ENCODE measurements around the gene ADAM19.

ADAM19 gene

DNA sequence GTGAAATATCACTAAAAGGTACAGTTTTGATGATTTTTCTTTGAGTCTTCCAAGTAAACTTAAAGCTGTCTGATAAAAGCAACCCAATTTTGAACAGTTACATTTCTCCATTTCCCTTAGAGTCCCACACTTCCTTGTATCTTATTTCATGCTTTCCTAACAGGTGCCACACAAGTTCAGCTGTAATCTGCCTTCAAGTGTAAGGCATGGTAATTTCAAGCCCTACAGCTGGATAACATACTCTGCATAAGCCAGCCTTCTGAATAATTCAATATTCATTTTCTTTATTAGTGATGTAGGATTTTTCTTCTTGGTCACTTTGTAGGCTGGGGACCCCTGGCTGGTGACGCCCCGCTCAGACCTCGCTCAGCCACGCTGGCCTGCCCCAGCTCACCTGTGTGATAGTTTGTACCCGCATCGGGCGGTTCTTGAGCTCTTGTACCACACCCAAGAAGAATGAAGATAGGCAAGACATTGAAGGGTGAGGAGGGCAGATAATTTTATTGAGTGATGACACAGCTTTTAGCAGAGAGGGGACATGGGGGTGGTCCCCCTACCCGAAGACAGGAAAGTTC is 42.7 kb upstream of the ADAM19 start:
- no peak for DNase-seq
- no peak for ATAC-seq (ENCODE audit: insufficient read depth, low read depth)
- H2AFZ ChIP-seq (ENCODE audit: low read depth, low read length): no peak overlapping the region

DNA sequence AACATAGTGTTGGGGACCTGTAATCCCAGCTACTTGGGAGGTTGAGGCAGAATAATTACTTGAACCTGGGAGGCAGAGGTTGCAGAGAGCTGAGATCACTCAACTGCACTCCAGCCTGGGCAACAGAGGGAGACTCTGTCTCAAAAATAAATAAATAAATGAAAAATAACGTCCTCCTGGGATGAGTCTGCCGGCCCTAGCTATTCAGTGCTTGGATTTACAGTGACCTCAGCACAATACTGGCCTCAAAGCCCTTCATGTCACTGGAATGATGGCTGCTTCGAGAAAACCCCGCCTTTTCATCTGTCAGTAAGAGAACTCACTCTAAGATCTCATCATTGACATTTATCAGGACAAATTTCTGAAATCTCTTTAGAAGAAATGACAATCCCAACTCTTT is 41.2 kb upstream of the ADAM19 start:
- TF ChIP-seq EZH2 (IDR thresholded peaks at IDR 0.05; ENCODE audit: borderline replicate concordance, low read depth, low read length, severe bottlenecking): no peak
- TF ChIP-seq, protein P1, sequence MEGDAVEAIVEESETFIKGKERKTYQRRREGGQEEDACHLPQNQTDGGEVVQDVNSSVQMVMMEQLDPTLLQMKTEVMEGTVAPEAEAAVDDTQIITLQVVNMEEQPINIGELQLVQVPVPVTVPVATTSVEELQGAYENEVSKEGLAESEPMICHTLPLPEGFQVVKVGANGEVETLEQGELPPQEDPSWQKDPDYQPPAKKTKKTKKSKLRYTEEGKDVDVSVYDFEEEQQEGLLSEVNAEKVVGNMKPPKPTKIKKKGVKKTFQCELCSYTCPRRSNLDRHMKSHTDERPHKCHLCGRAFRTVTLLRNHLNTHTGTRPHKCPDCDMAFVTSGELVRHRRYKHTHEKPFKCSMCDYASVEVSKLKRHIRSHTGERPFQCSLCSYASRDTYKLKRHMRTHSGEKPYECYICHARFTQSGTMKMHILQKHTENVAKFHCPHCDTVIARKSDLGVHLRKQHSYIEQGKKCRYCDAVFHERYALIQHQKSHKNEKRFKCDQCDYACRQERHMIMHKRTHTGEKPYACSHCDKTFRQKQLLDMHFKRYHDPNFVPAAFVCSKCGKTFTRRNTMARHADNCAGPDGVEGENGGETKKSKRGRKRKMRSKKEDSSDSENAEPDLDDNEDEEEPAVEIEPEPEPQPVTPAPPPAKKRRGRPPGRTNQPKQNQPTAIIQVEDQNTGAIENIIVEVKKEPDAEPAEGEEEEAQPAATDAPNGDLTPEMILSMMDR (IDR thresholded peaks at IDR 0.05; ENCODE audit: borderline replicate concordance, extremely low read depth, low read length, poor library complexity, severe bottlenecking): no peak
- Histone ChIP-seq H3K9me3 (ENCODE audit: insufficient read depth, low read length, severe bottlenecking) (no peaks in the 10 kb centered on the region), H2AFZ (ENCODE audit: low read depth, low read length) (no peak overlapping the region), H3K79me2 (ENCODE audit: insufficient read depth, low read length) (no peaks in the 10 kb centered on the region), H3K4me1 (ENCODE audit: insufficient read depth, low read length) (peaks cover 5% of the 10 kb centered on the region; the same call in 1 of the 2 replicates), H3K9ac (ENCODE audit: low read depth, low read length) (no peak overlapping the region), H3K36me3 (ENCODE audit: insufficient read depth, low read length) (no peaks in the 10 kb centered on the region), H3K27ac (ENCODE audit: low read length) (no peak overlapping the region), H4K20me1 (ENCODE audit: insufficient read depth, low read length) (no peaks in the 10 kb centered on the region), H3K4me3 (ENCODE audit: low read depth in 1 of 2, low read length in 2 of 2) (no peak overlapping the region), H3K27me3 (ENCODE audit: insufficient read depth, low read length, poor library complexity) (no peaks in the 10 kb centered on the region), H3K4me2 (ENCODE audit: insufficient read depth, low read length) (no peak overlapping the region)
- no peak for ATAC-seq (ENCODE audit: insufficient read depth, low read depth)
- no peak for DNase-seq

More for the DNA sequence above, 42.7 kb upstream of the ADAM19 start:
- no peak overlapping the region for H3K9ac ChIP-seq (ENCODE audit: low read depth, low read length)
- TF ChIP-seq, protein P1 (IDR thresholded peaks at IDR 0.05; ENCODE audit: borderline replicate concordance, extremely low read depth, low read length, poor library complexity, severe bottlenecking): no peak
- no peak for TF ChIP-seq EZH2 (IDR thresholded peaks at IDR 0.05; ENCODE audit: borderline replicate concordance, low read depth, low read length, severe bottlenecking)
- H3K4me1 ChIP-seq (ENCODE audit: insufficient read depth, low read length): peaks cover 5% of the 10 kb centered on the region; the same call in 1 of the 2 replicates
- no peaks in the 10 kb centered on the region for H3K27me3 ChIP-seq (ENCODE audit: insufficient read depth, low read length, poor library complexity)
- no peak overlapping the region for H3K4me2 ChIP-seq (ENCODE audit: insufficient read depth, low read length)
- no peaks in the 10 kb centered on the region for H3K36me3 ChIP-seq (ENCODE audit: insufficient read depth, low read length)
- H4K20me1 ChIP-seq (ENCODE audit: insufficient read depth, low read length): no peaks in the 10 kb centered on the region
- H3K27ac ChIP-seq (ENCODE audit: low read length): no peak overlapping the region
- H3K9me3 ChIP-seq (ENCODE audit: insufficient read depth, low read length, severe bottlenecking): no peaks in the 10 kb centered on the region
- no peak overlapping the region for H3K4me3 ChIP-seq (ENCODE audit: low read depth in 1 of 2, low read length in 2 of 2)
- H3K79me2 ChIP-seq (ENCODE audit: insufficient read depth, low read length): no peaks in the 10 kb centered on the region

DNA sequence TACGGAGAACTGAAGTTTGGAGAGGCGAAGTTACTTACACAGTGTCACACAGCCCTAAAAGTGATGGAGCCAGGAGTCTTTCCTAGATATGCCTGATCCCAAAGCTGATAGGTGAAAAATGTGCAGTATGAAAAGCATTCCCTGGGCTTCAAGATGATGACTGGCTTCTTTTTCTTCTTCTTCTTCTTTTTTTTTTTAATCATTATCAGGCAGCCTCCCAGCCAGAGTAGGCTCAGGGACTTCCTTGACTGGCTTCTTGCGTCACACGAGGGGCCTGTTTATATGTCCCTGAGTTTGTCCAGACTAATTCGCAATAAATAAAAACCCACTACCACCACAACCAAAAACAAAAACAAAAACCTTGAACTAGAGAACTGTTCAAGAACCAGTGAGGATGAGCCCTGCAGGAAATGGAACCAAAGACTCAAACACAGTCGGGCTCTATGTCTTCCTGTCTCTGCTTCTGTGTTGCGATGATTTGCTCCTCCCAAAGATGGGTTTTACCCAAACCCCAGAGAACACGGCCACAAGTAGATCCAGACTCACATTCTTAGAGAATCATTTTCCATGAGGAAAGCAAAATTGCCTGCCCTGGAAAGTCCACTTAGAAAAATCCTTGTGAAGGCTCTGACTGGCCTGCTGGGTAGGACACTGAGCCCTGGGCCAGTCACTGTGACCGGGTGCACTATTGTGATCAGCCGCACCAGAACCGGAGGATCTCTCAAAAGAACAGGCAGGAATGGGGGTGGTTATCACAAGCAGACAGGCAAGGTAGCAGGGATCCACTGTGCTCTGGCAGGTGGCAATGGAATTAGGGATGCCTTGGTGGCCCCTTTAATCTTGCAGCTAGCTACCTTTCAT is 38.0 kb upstream of the ADAM19 start:
- Histone ChIP-seq H3K9me3 (ENCODE audit: insufficient read depth, low read length, severe bottlenecking) (no peaks in the 10 kb centered on the region), H3K27ac (ENCODE audit: low read length) (no peak overlapping the region), H4K20me1 (ENCODE audit: insufficient read depth, low read length) (no peaks in the 10 kb centered on the region), H3K36me3 (ENCODE audit: insufficient read depth, low read length) (no peaks in the 10 kb centered on the region), H2AFZ (ENCODE audit: low read depth, low read length) (no peak overlapping the region), H3K4me3 (ENCODE audit: low read depth in 1 of 2, low read length in 2 of 2) (no peak overlapping the region), H3K27me3 (ENCODE audit: insufficient read depth, low read length, poor library complexity) (no peaks in the 10 kb centered on the region), H3K9ac (ENCODE audit: low read depth, low read length) (no peak overlapping the region), H3K4me1 (ENCODE audit: insufficient read depth, low read length) (peaks cover 7% of the 10 kb centered on the region), H3K4me2 (ENCODE audit: insufficient read depth, low read length) (no peak overlapping the region), H3K79me2 (ENCODE audit: insufficient read depth, low read length) (no peaks in the 10 kb centered on the region)
- DNase-seq: no peak
- TF ChIP-seq, protein P1 (IDR thresholded peaks at IDR 0.05; ENCODE audit: borderline replicate concordance, extremely low read depth, low read length, poor library complexity, severe bottlenecking): no peak
- TF ChIP-seq EZH2 (IDR thresholded peaks at IDR 0.05; ENCODE audit: borderline replicate concordance, low read depth, low read length, severe bottlenecking): no peak
- 0 out of 3 replicates have a peak, but pooled peaks have one; percentile 48 for ATAC-seq (ENCODE audit: insufficient read depth, low read depth)

All from DND-41 (cell line).